Fibroblast of skin of back (primary cell): Measurements from ENCODE around the gene SEC11A.

ENCODE experiments used
- DNase-seq: peaks from one replicate; pipeline ENCODE4 v3.0.0-alpha.2; 2013

Gene SEC11A

GRCh38 chr15:84638103-84638502 lies 77.8 kb downstream of the SEC11A start:
- no peak for DNase-seq

- DNase-seq = no peak
Observed at GRCh38 chr15:84634228-84634837, 81.6 kb downstream of the SEC11A start.

- DNase-seq = peak; percentile 75
Observed at GRCh38 chr15:84633311-84634227, 82.4 kb downstream of the SEC11A start.

- peak; percentile 13 for DNase-seq
Observed at GRCh38 chr15:84631706-84632272, 84.2 kb downstream of the SEC11A start.

- DNase-seq = no peak
Observed at GRCh38 chr15:84629033-84629432, 86.9 kb downstream of the SEC11A start.

- DNase-seq = no peak
Observed at GRCh38 chr15:84625123-84625522, 90.8 kb downstream of the SEC11A start.

GRCh38 chr15:84624359-84624758 lies 91.6 kb downstream of the SEC11A start:
- DNase-seq = no peak

GRCh38 chr15:84621358-84621979 lies 94.5 kb downstream of the SEC11A start:
- no peak for DNase-seq

GRCh38 chr15:84620626-84621025 lies 95.3 kb downstream of the SEC11A start:
- DNase-seq = no peak
